Uterus (tissue), 2 donors: ENCODE data around the gene STARD3NL.

ENCODE experiments used
- CTCF ChIP-seq, 4 experiments: fragments of 200-600 bp in 2 of 4; fragments of 450-650 bp in 2 of 4; sonication (generic) in 2 of 4; IDR thresholded peaks; one replicate each; pipeline ENCODE4 v1.5.1; 2016 to 2019; ENCODE audit warnings: antibody characterized with exemption in 4 of 4, mild to moderate bottlenecking in 2 of 4, moderate library complexity in 1 of 4
- POLR2A ChIP-seq, 2 donors: fragments of 450-650 bp; IDR thresholded peaks; one replicate each; pipeline ENCODE4 v1.6.1; 2016; ENCODE audit warnings: antibody characterized with exemption in 2 of 2, mild to moderate bottlenecking in 1 of 2, moderate library complexity in 1 of 2

GRCh38 chr7:38217672-38218071 lies 39.6 kb downstream of the STARD3NL start:
- TF ChIP-seq CTCF (IDR thresholded peaks at IDR 0.05), result no peak
- TF ChIP-seq POLR2A (IDR thresholded peaks at IDR 0.05), result no peak
